ENCODE data around the gene BIRC6.

Gene BIRC6

DNA sequence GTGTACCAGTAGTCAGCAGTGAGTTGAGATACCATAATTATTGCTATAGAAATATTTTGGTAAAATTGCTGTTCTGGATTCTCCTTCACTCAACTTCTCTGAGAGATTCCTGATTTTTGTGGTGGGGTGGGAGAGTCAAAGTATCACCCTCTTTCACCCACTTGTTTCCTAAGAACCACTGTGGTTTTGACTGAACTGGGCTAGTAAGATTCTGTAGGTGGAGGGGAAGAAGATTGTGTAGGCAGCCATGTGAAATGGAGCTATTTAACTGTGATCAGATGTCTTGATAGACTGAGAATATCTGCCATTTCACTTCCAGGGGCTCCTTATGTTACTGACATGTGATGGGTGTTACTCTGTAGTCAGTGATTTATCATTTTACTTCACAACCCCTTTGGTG is 45.3 kb downstream of the BIRC6 start:
- no peaks in the 10 kb centered on the region for H3K27me3 ChIP-seq (replicated peaks; ENCODE audit: control insufficient read depth, insufficient read depth, low read length, poor library complexity, severe bottlenecking)
- no peaks in the 10 kb centered on the region for H3K9me3 ChIP-seq (ENCODE audit: control insufficient read depth, low read length)
- no peak overlapping the region for H3K4me3 ChIP-seq (ENCODE audit: insufficient read depth, low read depth, low read length, poor library complexity, severe bottlenecking)
- DNase-seq: no peak
- H3K4me1 ChIP-seq (ENCODE audit: control insufficient read depth, insufficient read depth, low read length, poor library complexity, severe bottlenecking): no peaks in the 10 kb centered on the region
- H3K36me3 ChIP-seq (ENCODE audit: control insufficient read depth, insufficient read depth, low read length): peaks cover 8% of the 10 kb centered on the region
- H3K27ac ChIP-seq (ENCODE audit: insufficient read depth, low read length, poor library complexity, severe bottlenecking): no peak overlapping the region

DNA sequence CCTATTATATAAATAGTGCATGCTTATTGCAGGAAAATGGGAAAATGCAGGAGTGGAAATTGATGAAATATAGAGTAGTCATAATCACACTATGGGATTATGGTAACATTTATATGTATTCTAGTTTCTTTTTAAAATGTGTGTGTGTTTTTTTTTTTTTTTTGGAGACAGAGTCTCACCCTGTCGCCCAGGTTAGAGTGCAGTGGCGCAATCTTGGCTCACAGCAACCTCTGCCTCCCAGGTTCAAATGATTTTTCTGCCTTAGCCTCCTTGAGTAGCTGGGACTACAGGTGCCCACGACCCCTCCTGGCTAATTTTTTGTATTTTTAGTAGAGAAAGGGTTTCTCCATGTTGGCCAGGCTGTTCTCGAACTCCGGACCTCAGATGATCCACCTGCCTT is 47.0 kb downstream of the BIRC6 start:
- H3K27me3 ChIP-seq (replicated peaks; ENCODE audit: control insufficient read depth, insufficient read depth, low read length, poor library complexity, severe bottlenecking): no peaks in the 10 kb centered on the region
- no peak overlapping the region for H3K4me3 ChIP-seq (ENCODE audit: insufficient read depth, low read depth, low read length, poor library complexity, severe bottlenecking)
- DNase-seq: no peak
- no peak overlapping the region for H3K27ac ChIP-seq (ENCODE audit: insufficient read depth, low read length, poor library complexity, severe bottlenecking)
- H3K9me3 ChIP-seq (ENCODE audit: control insufficient read depth, low read length): no peaks in the 10 kb centered on the region
- peaks cover 13% of the 10 kb centered on the region for H3K36me3 ChIP-seq (ENCODE audit: control insufficient read depth, insufficient read depth, low read length)
- H3K4me1 ChIP-seq (ENCODE audit: control insufficient read depth, insufficient read depth, low read length, poor library complexity, severe bottlenecking): no peaks in the 10 kb centered on the region

DNA sequence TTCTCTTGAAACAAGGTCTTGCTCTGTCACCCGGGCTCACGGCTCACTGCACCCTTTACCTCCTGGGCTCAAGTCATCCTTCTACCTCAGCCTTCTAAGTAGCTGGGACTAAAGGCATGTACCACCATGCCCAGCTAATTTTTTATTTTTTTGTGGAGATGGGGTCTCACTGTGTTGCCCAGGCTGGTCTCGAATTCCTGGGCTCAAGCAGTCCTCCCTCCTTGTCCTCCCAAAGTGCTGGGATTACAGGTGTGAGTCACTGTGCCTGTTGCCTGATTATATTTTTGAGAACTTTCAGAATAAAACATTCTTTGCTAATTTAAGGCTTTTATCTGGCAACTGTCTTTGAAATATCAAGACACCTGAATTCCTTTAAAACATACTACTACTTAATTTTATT is 47.9 kb downstream of the BIRC6 start:
- Histone ChIP-seq H3K36me3 (ENCODE audit: control insufficient read depth, insufficient read depth, low read length) (peaks cover 9% of the 10 kb centered on the region), H3K9me3 (ENCODE audit: control insufficient read depth, low read length) (no peaks in the 10 kb centered on the region), H3K27ac (ENCODE audit: insufficient read depth, low read length, poor library complexity, severe bottlenecking) (no peak overlapping the region), H3K27me3 (replicated peaks; ENCODE audit: control insufficient read depth, insufficient read depth, low read length, poor library complexity, severe bottlenecking) (no peaks in the 10 kb centered on the region), H3K4me1 (ENCODE audit: control insufficient read depth, insufficient read depth, low read length, poor library complexity, severe bottlenecking) (no peaks in the 10 kb centered on the region), H3K4me3 (ENCODE audit: insufficient read depth, low read depth, low read length, poor library complexity, severe bottlenecking) (no peak overlapping the region)
- DNase-seq: no peak

GRCh38 chr2:32416519-32416918 is 59.7 kb downstream of the BIRC6 start:
- Histone ChIP-seq H3K9me3 (ENCODE audit: control insufficient read depth, low read length) (no peaks in the 10 kb centered on the region), H3K36me3 (ENCODE audit: control insufficient read depth, insufficient read depth, low read length) (peaks cover 29% of the 10 kb centered on the region), H3K4me3 (ENCODE audit: insufficient read depth, low read depth, low read length, poor library complexity, severe bottlenecking) (no peak overlapping the region), H3K4me1 (ENCODE audit: control insufficient read depth, insufficient read depth, low read length, poor library complexity, severe bottlenecking) (no peaks in the 10 kb centered on the region), H3K27me3 (replicated peaks; ENCODE audit: control insufficient read depth, insufficient read depth, low read length, poor library complexity, severe bottlenecking) (no peaks in the 10 kb centered on the region), H3K27ac (ENCODE audit: insufficient read depth, low read length, poor library complexity, severe bottlenecking) (no peak overlapping the region)
- no peak for DNase-seq

DNA sequence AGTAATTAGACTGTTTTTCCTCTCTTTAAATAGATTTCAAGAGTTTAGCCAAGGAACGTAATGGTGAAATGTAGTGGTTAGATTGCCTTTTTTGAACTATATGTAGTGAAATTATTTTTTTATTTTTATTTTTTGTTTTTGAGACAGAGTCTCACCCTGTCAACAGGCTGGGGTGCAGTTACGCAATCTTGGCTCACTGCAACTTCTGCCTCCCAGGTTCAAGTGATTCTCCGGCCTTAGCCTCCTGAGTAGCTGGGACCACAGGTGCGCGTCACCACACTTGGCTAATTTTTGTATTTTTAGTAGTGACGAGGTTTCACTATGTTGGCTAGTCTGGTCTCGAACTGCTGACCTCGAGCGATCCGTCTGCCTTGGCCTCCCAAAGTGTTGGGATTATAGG is 60.8 kb downstream of the BIRC6 start:
- no peaks in the 10 kb centered on the region for H3K9me3 ChIP-seq (ENCODE audit: control insufficient read depth, low read length)
- no peak overlapping the region for H3K4me3 ChIP-seq (ENCODE audit: insufficient read depth, low read depth, low read length, poor library complexity, severe bottlenecking)
- no peaks in the 10 kb centered on the region for H3K4me1 ChIP-seq (ENCODE audit: control insufficient read depth, insufficient read depth, low read length, poor library complexity, severe bottlenecking)
- no peak overlapping the region for H3K27ac ChIP-seq (ENCODE audit: insufficient read depth, low read length, poor library complexity, severe bottlenecking)
- H3K36me3 ChIP-seq (ENCODE audit: control insufficient read depth, insufficient read depth, low read length): peaks cover 23% of the 10 kb centered on the region
- no peak for DNase-seq
- no peaks in the 10 kb centered on the region for H3K27me3 ChIP-seq (replicated peaks; ENCODE audit: control insufficient read depth, insufficient read depth, low read length, poor library complexity, severe bottlenecking)

DNA sequence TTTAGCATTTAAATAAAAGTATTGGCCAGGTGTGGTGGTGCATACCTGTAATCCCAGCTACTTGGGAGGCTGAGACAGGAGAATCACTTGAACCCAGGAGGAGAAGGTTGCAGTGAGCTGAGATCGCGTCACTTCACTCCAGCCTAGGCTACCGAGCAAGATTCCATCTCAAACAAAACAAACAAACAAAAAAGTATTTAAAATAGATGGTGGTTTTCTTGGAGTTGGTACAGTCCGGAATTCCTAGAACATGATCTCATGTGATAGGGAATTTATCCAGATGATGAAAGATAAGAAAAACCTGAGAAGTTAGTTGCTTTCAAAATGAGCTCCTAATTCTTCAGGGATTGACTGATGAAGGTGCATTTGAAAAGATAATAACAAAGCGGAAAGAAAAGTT is 62.0 kb downstream of the BIRC6 start:
- peaks cover 23% of the 10 kb centered on the region for H3K36me3 ChIP-seq (ENCODE audit: control insufficient read depth, insufficient read depth, low read length)
- no peak overlapping the region for H3K27ac ChIP-seq (ENCODE audit: insufficient read depth, low read length, poor library complexity, severe bottlenecking)
- H3K4me1 ChIP-seq (ENCODE audit: control insufficient read depth, insufficient read depth, low read length, poor library complexity, severe bottlenecking): no peaks in the 10 kb centered on the region
- no peak overlapping the region for H3K4me3 ChIP-seq (ENCODE audit: insufficient read depth, low read depth, low read length, poor library complexity, severe bottlenecking)
- H3K27me3 ChIP-seq (replicated peaks; ENCODE audit: control insufficient read depth, insufficient read depth, low read length, poor library complexity, severe bottlenecking): no peaks in the 10 kb centered on the region
- no peak for DNase-seq
- H3K9me3 ChIP-seq (ENCODE audit: control insufficient read depth, low read length): no peaks in the 10 kb centered on the region

GRCh38 chr2:32422133-32422532 is 65.3 kb downstream of the BIRC6 start:
- Histone ChIP-seq H3K27ac (ENCODE audit: insufficient read depth, low read length, poor library complexity, severe bottlenecking) (no peak overlapping the region), H3K36me3 (ENCODE audit: control insufficient read depth, insufficient read depth, low read length) (peaks cover 3% of the 10 kb centered on the region), H3K9me3 (ENCODE audit: control insufficient read depth, low read length) (no peaks in the 10 kb centered on the region), H3K4me3 (ENCODE audit: insufficient read depth, low read depth, low read length, poor library complexity, severe bottlenecking) (no peak overlapping the region), H3K4me1 (ENCODE audit: control insufficient read depth, insufficient read depth, low read length, poor library complexity, severe bottlenecking) (peaks cover 4% of the 10 kb centered on the region), H3K27me3 (replicated peaks; ENCODE audit: control insufficient read depth, insufficient read depth, low read length, poor library complexity, severe bottlenecking) (no peaks in the 10 kb centered on the region)
- no peak for DNase-seq

GRCh38 chr2:32423536-32423935 is 66.7 kb downstream of the BIRC6 start:
- no peak overlapping the region for H3K27ac ChIP-seq (ENCODE audit: insufficient read depth, low read length, poor library complexity, severe bottlenecking)
- H3K9me3 ChIP-seq (ENCODE audit: control insufficient read depth, low read length): no peaks in the 10 kb centered on the region

DNA sequence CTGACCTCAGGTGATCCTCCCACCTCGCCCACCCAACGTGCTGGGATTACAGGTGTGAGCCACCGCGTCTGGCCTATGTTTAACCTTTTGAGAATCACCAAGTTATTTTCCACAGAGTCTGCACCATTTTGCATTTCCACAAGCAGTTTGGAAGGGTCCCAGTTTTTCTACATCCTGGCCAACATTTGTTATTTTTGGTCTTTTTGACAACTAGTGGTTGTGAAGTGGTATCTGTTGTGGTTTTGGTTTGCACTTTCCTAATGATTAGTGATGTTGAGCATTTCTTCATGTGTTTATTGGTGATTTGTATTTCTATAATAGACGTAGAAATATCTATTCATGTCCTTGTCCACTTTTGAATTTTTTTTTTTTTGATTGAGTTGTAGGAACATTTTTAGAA is 67.9 kb downstream of the BIRC6 start:
- DNase-seq: no peak
- H3K27ac ChIP-seq (ENCODE audit: insufficient read depth, low read length, poor library complexity, severe bottlenecking): no peak overlapping the region
- no peaks in the 10 kb centered on the region for H3K36me3 ChIP-seq (ENCODE audit: control insufficient read depth, insufficient read depth, low read length)
- H3K27me3 ChIP-seq (replicated peaks; ENCODE audit: control insufficient read depth, insufficient read depth, low read length, poor library complexity, severe bottlenecking): no peaks in the 10 kb centered on the region
- peaks cover 4% of the 10 kb centered on the region for H3K4me1 ChIP-seq (ENCODE audit: control insufficient read depth, insufficient read depth, low read length, poor library complexity, severe bottlenecking)
- H3K4me3 ChIP-seq (ENCODE audit: insufficient read depth, low read depth, low read length, poor library complexity, severe bottlenecking): no peak overlapping the region
- no peaks in the 10 kb centered on the region for H3K9me3 ChIP-seq (ENCODE audit: control insufficient read depth, low read length)

More at GRCh38 chr2:32423536-32423935, 66.7 kb downstream of the BIRC6 start:
- Histone ChIP-seq H3K4me1 (ENCODE audit: control insufficient read depth, insufficient read depth, low read length, poor library complexity, severe bottlenecking) (peaks cover 4% of the 10 kb centered on the region), H3K27me3 (replicated peaks; ENCODE audit: control insufficient read depth, insufficient read depth, low read length, poor library complexity, severe bottlenecking) (no peaks in the 10 kb centered on the region), H3K36me3 (ENCODE audit: control insufficient read depth, insufficient read depth, low read length) (no peaks in the 10 kb centered on the region), H3K4me3 (ENCODE audit: insufficient read depth, low read depth, low read length, poor library complexity, severe bottlenecking) (no peak overlapping the region)
- no peak for DNase-seq

DNA sequence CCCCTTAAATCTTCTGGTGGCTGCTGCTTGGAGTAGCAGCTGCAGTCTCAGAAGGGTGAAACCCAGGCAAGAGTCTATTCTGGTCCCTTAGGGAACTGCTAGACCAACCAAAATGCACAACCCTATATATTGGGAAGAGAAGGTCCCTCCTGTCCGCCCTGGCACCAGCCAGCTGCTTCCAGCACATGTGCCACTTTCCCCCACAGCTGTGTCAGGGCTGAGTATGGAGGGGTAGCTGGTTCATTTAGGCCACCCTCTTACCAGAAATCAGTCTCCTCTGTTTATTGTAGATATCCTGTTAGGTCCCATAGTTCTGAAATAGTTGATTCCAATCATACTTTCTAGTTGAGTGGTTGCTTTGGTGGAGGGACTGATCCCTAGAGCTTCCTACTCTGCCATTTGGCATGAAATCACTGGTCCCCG is 68.9 kb downstream of the BIRC6 start:
- no peak overlapping the region for H3K4me3 ChIP-seq (ENCODE audit: insufficient read depth, low read depth, low read length, poor library complexity, severe bottlenecking)
- H3K27me3 ChIP-seq (replicated peaks; ENCODE audit: control insufficient read depth, insufficient read depth, low read length, poor library complexity, severe bottlenecking): no peaks in the 10 kb centered on the region
- no peak overlapping the region for H3K27ac ChIP-seq (ENCODE audit: insufficient read depth, low read length, poor library complexity, severe bottlenecking)
- DNase-seq: no peak
- H3K9me3 ChIP-seq (ENCODE audit: control insufficient read depth, low read length): no peaks in the 10 kb centered on the region
- H3K4me1 ChIP-seq (ENCODE audit: control insufficient read depth, insufficient read depth, low read length, poor library complexity, severe bottlenecking): peaks cover 4% of the 10 kb centered on the region
- H3K36me3 ChIP-seq (ENCODE audit: control insufficient read depth, insufficient read depth, low read length): no peaks in the 10 kb centered on the region

Data from effector memory CD4-positive, alpha-beta T cell (primary cell).